Thyroid gland (tissue), 4 donors: ENCODE measurements around the gene KCNIP3.

Experiments
- POLR2A ChIP-seq, 2 donors: fragments of 450-650 bp; IDR thresholded peaks; one replicate each; pipeline ENCODE4 v1.6.1; 2017; ENCODE audit warnings: antibody characterized with exemption in 2 of 2, mild to moderate bottlenecking in 2 of 2, moderate library complexity in 1 of 2
- TF ChIP-seq, protein P1 (sequence below), 6 experiments: fragments of 200-600 bp in 3 of 6; fragments of 450-650 bp in 3 of 6; sonication (generic) in 3 of 6; IDR thresholded peaks; one replicate each; pipeline ENCODE4 v1.5.1; 2016 to 2019; ENCODE audit warnings: antibody characterized with exemption in 6 of 6, mild to moderate bottlenecking in 2 of 6, inconsistent platforms in 1 of 6, moderate library complexity in 1 of 6

DNA sequence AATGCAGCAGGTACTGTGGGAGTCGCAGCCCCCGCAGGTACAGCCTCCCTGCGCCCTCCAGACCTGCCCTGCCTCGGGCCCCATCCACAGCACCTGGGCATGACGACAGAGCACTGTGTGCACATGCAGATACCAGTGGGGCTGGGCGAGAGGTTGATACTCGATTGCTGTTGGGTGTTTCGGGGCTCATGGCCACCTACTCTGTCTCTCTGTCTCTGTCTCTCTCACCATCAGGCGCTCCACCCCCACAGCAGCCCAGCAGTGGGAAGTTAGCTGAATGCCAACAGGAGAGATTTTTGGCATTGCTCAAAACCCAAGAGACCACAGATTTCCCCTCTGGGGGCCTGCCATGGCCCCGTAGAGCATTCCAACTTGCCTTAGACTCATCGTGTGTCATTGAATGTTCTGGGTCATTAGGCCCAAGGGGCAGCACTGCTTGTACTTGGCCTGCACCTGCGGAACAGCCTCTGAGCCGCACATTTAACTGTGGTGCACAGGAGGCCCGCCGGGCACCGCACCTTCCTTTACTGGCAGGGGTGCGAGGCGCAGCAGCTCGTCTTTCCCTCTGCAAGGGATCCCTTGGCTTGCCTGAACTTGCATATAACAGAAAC, 18.8 kb downstream of the KCNIP3 start:
- TF ChIP-seq, protein P1, sequence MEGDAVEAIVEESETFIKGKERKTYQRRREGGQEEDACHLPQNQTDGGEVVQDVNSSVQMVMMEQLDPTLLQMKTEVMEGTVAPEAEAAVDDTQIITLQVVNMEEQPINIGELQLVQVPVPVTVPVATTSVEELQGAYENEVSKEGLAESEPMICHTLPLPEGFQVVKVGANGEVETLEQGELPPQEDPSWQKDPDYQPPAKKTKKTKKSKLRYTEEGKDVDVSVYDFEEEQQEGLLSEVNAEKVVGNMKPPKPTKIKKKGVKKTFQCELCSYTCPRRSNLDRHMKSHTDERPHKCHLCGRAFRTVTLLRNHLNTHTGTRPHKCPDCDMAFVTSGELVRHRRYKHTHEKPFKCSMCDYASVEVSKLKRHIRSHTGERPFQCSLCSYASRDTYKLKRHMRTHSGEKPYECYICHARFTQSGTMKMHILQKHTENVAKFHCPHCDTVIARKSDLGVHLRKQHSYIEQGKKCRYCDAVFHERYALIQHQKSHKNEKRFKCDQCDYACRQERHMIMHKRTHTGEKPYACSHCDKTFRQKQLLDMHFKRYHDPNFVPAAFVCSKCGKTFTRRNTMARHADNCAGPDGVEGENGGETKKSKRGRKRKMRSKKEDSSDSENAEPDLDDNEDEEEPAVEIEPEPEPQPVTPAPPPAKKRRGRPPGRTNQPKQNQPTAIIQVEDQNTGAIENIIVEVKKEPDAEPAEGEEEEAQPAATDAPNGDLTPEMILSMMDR (IDR thresholded peaks at IDR 0.05): no peak
- no peak for TF ChIP-seq POLR2A (IDR thresholded peaks at IDR 0.05)
